Transverse colon (tissue), 4 donors: ENCODE data around the gene EFCAB5. TPM values are rescaled to one million over a fixed set of nuclear protein-coding genes. Genes with fewer than 3 reads are reported as not detected.

Source experiments
- DNase-seq: peaks from one replicate; pipeline ENCODE4 v3.0.0-alpha.2; 2019
- H3K27ac ChIP-seq, 4 donors: fragments of 200-600 bp; sonication (generic); 2 replicates each; pipeline ENCODE4 v1.5.1; 2016 to 2018; ENCODE audit warnings: inconsistent platforms in 4 of 4
- H3K27me3 ChIP-seq: fragments of 200-600 bp; sonication (generic); 2 replicates; pipeline ENCODE4 v1.5.1; 2017; ENCODE audit warnings: inconsistent platforms
- H3K36me3 ChIP-seq, 4 donors: fragments of 200-600 bp; sonication (generic); 2 replicates each; pipeline ENCODE4 v1.5.1; 2017 to 2019; ENCODE audit warnings: inconsistent platforms in 4 of 4
- H3K4me1 ChIP-seq, 4 donors: fragments of 200-600 bp; sonication (generic); 2 replicates each; pipeline ENCODE4 v1.5.1; 2017 to 2020; ENCODE audit warnings: inconsistent platforms in 4 of 4
- H3K4me3 ChIP-seq, 4 donors: fragments of 200-600 bp; sonication (generic); 1 replicate in 1 of 4; 2 replicates in 3 of 4; pipeline versions ENCODE4 v1.5.1 to v1.6.1; 2017 to 2019; ENCODE audit warnings: inconsistent platforms in 4 of 4
- H3K9me3 ChIP-seq, 2 donors: fragments of 200-600 bp; sonication (generic); 2 replicates each; pipeline ENCODE4 v1.5.1; 2017 to 2019; ENCODE audit warnings: inconsistent platforms in 2 of 2
- EP300 ChIP-seq: sonication (generic); formaldehyde crosslinking; IDR thresholded peaks from one replicate; pipeline ENCODE4 v1.6.1; 2017; ENCODE audit warnings: antibody characterized with exemption, low read depth
- POLR2A ChIP-seq: fragments of 450-650 bp; IDR thresholded peaks from one replicate; pipeline ENCODE4 v1.6.1; 2016; ENCODE audit warnings: antibody characterized with exemption, mild to moderate bottlenecking, moderate library complexity
- POLR2AphosphoS5 ChIP-seq, 3 donors: sonication (generic); formaldehyde crosslinking; IDR thresholded peaks; one replicate each; pipeline ENCODE4 v1.6.1; 2016; ENCODE audit warnings: antibody characterized with exemption in 3 of 3
- WGBS, 2 donors: methylation state at CpG; one replicate each; pipeline ENCODE4 v1.1.5; 2018; ENCODE audit warnings: low coverage in 1 of 2; 5-methylcytosine and 5-hydroxymethylcytosine counted together
- in situ Hi-C, 4 donors: fragments of 200-750 bp; cut with MboI; loops; one replicate each; pipeline versions ENCODE4 v1.15.0 to v1.15.1; 2017; ENCODE audit warnings: low sequenced_read_pairs in 3 of 4, low pct_ligation_motif_present in 1 of 4, low pct_unique_long_range_greater_than_20kb in 1 of 4
- intact Hi-C: fragments of 100-400 bp; cut with DNase I; formaldehyde crosslinking; loops from one replicate; pipeline ENCODE4 v1.15.1; 2023; ENCODE audit warnings: low total_unique reads
- total RNA-seq, 4 donors: library from RNA; depleted of rRNA; stranded (reverse); fragments of >200 nt; gene quantifications; one replicate each; pipeline ENCODE4 v1.1.0, GENCODE V29; 2016
- TF ChIP-seq, protein P1 (sequence below), 5 experiments: fragments of 200-600 bp in 3 of 5; fragments of 450-650 bp in 2 of 5; sonication (generic) in 3 of 5; IDR thresholded peaks; 1 replicate in 2 of 5; 2 replicates in 3 of 5; pipeline ENCODE4 v1.5.1; 2016 to 2017; ENCODE audit warnings: antibody characterized with exemption in 5 of 5, inconsistent platforms in 3 of 5, mild to moderate bottlenecking in 2 of 5, moderate library complexity in 1 of 5

Gene EFCAB5
- total RNA-seq, 4 donors from 2014 or later: 1.00 to 3.7 (median 1.9) TPM

DNA sequence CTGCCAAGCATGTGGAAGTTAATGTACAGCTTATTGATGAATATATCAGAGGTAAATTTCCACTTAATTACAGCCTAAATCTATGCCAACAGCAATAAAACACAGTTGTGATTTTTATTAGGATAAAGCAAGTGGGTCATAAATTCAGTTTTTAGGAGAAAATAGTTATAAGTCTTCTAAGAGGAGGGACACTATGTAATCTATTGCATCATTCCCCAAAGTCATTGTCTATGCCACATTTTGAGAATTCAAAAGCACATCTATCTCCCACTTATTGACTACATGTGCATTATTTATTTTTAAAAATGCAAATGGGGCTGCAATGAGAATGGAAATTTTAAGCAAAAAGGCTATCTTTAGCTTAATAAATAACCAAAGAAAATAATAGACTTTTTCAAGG is 151.5 kb downstream of the EFCAB5 start:
- no peak for TF ChIP-seq POLR2AphosphoS5 (IDR thresholded peaks at IDR 0.05)
- no peak for TF ChIP-seq POLR2A
- TF ChIP-seq, protein P1, sequence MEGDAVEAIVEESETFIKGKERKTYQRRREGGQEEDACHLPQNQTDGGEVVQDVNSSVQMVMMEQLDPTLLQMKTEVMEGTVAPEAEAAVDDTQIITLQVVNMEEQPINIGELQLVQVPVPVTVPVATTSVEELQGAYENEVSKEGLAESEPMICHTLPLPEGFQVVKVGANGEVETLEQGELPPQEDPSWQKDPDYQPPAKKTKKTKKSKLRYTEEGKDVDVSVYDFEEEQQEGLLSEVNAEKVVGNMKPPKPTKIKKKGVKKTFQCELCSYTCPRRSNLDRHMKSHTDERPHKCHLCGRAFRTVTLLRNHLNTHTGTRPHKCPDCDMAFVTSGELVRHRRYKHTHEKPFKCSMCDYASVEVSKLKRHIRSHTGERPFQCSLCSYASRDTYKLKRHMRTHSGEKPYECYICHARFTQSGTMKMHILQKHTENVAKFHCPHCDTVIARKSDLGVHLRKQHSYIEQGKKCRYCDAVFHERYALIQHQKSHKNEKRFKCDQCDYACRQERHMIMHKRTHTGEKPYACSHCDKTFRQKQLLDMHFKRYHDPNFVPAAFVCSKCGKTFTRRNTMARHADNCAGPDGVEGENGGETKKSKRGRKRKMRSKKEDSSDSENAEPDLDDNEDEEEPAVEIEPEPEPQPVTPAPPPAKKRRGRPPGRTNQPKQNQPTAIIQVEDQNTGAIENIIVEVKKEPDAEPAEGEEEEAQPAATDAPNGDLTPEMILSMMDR (IDR thresholded peaks at IDR 0.05): no peak
- no peak for TF ChIP-seq EP300
- in situ Hi-C loops: loop anchor here in 3 of 4 donors (10.0 to 25.0 kb wide), 2 partner anchors 58 to 281 kb away; no protein-coding TSS in a partner anchor
- H3K9me3 ChIP-seq: no peaks in the 10 kb centered on the region
- intact Hi-C loops: loop anchor here (5.0 kb wide), 1 partner anchor 286 kb away; no protein-coding TSS in a partner anchor
- H3K27ac ChIP-seq: no peak overlapping the region
- peaks cover 0 to 8% (median 6%) of the 10 kb centered on the region in 4 donors for H3K4me1 ChIP-seq
- H3K27me3 ChIP-seq: peaks cover 4% of the 10 kb centered on the region
- no peak overlapping the region for H3K4me3 ChIP-seq
- DNase-seq: no peak
- H3K36me3 ChIP-seq: no peaks in the 10 kb centered on the region

DNA sequence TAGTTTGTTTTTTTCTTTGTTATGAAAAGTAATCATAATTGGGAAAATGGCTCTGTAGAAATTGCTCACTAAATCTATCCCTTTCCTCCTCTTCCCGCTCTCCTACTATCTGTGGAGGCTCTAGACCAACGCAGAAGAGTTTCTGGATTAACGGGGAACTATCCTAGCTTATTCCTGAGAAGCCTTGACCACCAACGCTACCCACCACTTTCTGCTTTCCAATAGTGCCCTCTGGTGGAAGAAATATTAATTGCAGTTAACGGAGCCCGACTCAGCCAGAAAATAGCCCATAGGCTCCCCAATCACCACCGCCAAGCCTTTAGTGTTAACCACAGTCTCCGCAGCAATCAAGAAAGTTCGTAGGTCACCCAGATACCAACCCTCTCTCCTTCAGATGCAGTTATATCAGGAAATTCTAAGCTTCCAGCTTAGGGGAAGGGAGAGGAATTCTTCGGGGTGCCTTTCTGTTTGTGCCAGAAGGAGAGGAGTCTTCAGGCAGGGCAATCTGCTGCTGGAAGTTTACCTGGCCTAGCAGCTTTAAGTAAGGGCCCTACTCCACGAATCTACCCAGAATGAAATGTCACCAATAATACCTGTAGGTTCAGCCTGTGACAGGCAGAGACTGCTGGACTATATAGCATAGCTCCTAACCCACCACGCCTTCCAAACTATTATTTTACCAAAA is 152.2 kb downstream of the EFCAB5 start:
- in situ Hi-C loops: loop anchor here in 3 of 4 donors (10.0 to 25.0 kb wide), 2 partner anchors 59 to 281 kb away; no protein-coding TSS in a partner anchor

DNA sequence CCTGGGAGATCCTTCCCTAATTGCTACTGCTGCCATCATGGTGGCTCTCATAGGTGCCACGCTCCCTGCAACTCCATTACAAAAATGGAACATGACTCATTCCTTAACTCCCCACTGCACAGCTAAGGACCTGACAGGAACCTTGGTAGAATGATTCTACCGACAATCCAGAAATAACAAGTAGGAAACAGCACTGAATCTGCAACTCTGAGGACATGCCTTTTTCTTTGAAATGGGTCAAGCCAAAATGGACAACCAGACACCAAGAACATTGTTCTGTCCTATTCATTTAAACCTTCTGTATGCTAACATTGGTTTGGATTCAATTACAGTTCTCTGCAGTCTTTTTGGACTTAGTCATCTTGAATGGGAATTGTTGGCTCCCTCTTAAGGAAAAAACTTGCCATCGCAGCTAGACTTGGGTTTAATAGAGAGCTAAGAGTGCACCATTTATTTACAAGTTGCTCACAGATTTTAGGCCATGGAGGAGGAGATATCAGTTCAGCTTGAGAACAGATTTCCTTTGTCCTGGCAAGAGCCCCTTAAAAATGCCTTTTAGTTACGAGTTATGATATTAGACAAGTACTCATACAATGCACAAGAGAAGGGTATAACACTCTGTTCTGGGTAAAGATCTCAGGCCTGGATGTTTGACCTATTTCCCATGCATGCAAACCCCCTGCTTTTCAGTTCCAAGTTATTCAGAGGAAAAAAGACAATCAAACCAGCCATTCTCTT is 154.2 kb downstream of the EFCAB5 start:
- peaks cover 0 to 8% (median 6%) of the 10 kb centered on the region in 4 donors for H3K4me1 ChIP-seq
- H3K9me3 ChIP-seq: no peaks in the 10 kb centered on the region
- TF ChIP-seq EP300 (no peak), POLR2AphosphoS5 (IDR thresholded peaks at IDR 0.05) (no peak)
- TF ChIP-seq, protein P1 (IDR thresholded peaks at IDR 0.05): peak; percentile 30 to 49 (median 40)
- H3K36me3 ChIP-seq: no peaks in the 10 kb centered on the region
- no peak for DNase-seq
- in situ Hi-C loops (loop anchor here in 3 of 4 donors (10.0 to 25.0 kb wide), 2 partner anchors 61 to 283 kb away; no protein-coding TSS in a partner anchor), intact Hi-C loops (no loop called here)
- peaks cover 4% of the 10 kb centered on the region for H3K27me3 ChIP-seq
- H3K4me3 ChIP-seq: no peak overlapping the region
- H3K27ac ChIP-seq: no peak overlapping the region
- WGBS, 2 donors: 37 to 48% methylated on average over 3 to 4 of the region's 4 CpGs

More for the DNA sequence above, 152.2 kb downstream of the EFCAB5 start:
- no peak overlapping the region for H3K27ac ChIP-seq
- intact Hi-C loops: loop anchor here (5.0 kb wide), 1 partner anchor 286 kb away; no protein-coding TSS in a partner anchor
- no peaks in the 10 kb centered on the region for H3K9me3 ChIP-seq
- H3K27me3 ChIP-seq: peaks cover 4% of the 10 kb centered on the region
- DNase-seq: peak; percentile 22
- peaks cover 0 to 8% (median 6%) of the 10 kb centered on the region in 4 donors for H3K4me1 ChIP-seq
- 13 to 25% methylated on average over 4 to 11 of the region's 12 CpGs for WGBS, 2 donors
- TF ChIP-seq POLR2AphosphoS5 (IDR thresholded peaks at IDR 0.05): no peak
- TF ChIP-seq, protein P1 (IDR thresholded peaks at IDR 0.05): peak; percentile 76 to 88 (median 85)
- no peak overlapping the region for H3K4me3 ChIP-seq
- H3K36me3 ChIP-seq: no peaks in the 10 kb centered on the region
